ENCODE data around the gene PTPN20. TPM values are rescaled to one million over a fixed set of nuclear protein-coding genes. Genes with fewer than 3 reads are reported as not detected.
A peak's percentile ranks its signal among the peaks of the same experiment; 100 is the strongest.

The PTPN20 gene
- polyA plus RNA-seq, 2 of the 4 experiments (the other 2 are of a cell fraction), result 5.3 to 8.1 TPM

DNA sequence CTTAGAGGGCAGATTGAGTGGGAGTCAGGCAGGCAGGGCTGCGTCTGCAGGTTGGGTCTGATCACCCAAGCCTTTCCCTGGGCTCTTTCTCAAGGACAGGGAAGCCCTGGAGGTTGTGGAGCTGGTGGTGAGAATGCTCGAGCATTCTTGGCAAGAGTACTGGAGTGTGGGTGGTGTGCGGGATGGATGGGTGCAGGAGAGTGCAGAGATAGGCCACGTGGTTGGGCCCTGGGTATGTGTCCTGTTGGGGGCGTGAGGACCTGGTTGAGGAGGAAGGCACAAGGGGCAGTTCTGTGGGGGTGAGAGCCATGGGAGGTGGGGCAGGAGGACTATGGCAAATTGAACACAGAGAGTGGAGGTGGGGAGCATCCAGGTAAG lies 135.9 kb downstream of the PTPN20 start:
- Histone ChIP-seq H3K4me3 (no peak overlapping the region), H3K4me1 (no peaks in the 10 kb centered on the region), H3K27ac (no peak overlapping the region), H3K9me3 (no peaks in the 10 kb centered on the region), H3K4me2 (no peak overlapping the region)
- FAIRE-seq (no peak), ATAC-seq (peak in 1 of 2 experiments; percentile 31; a peak in 3 of 6 replicates), DNase-seq (ENCODE audit: low read depth in 1 of 2, low spot score in 1 of 2) (no peak)
- POLR2A ChIA-PET, result no interaction called here
- CTCF ChIA-PET, result interaction anchor here (0.6 to 11.8 kb wide), 28 partner anchors 9 to 309 kb away, joined by 3 to 213 read pairs (median 5); no protein-coding TSS in a partner anchor
- TF ChIP-seq, protein P1, sequence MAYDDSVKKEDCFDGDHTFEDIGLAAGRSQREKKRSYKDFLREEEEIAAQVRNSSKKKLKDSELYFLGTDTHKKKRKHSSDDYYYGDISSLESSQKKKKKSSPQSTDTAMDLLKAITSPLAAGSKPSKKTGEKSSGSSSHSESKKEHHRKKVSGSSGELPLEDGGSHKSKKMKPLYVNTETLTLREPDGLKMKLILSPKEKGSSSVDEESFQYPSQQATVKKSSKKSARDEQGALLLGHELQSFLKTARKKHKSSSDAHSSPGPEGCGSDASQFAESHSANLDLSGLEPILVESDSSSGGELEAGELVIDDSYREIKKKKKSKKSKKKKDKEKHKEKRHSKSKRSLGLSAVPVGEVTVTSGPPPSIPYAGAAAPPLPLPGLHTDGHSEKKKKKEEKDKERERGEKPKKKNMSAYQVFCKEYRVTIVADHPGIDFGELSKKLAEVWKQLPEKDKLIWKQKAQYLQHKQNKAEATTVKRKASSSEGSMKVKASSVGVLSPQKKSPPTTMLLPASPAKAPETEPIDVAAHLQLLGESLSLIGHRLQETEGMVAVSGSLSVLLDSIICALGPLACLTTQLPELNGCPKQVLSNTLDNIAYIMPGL (CRISPR knock-in tag; IDR thresholded peaks at IDR 0.05; ENCODE audit: borderline replicate concordance), result no peak
- TF ChIP-seq, protein P2, sequence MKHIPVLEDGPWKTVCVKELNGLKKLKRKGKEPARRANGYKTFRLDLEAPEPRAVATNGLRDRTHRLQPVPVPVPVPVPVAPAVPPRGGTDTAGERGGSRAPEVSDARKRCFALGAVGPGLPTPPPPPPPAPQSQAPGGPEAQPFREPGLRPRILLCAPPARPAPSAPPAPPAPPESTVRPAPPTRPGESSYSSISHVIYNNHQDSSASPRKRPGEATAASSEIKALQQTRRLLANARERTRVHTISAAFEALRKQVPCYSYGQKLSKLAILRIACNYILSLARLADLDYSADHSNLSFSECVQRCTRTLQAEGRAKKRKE (CRISPR knock-in tag; IDR thresholded peaks at IDR 0.05; ENCODE audit: low read depth), result no peak
- no peak for TF ChIP-seq ZSCAN20 (CRISPR knock-in tag; IDR thresholded peaks at IDR 0.05)
- TF ChIP-seq, protein P3, sequence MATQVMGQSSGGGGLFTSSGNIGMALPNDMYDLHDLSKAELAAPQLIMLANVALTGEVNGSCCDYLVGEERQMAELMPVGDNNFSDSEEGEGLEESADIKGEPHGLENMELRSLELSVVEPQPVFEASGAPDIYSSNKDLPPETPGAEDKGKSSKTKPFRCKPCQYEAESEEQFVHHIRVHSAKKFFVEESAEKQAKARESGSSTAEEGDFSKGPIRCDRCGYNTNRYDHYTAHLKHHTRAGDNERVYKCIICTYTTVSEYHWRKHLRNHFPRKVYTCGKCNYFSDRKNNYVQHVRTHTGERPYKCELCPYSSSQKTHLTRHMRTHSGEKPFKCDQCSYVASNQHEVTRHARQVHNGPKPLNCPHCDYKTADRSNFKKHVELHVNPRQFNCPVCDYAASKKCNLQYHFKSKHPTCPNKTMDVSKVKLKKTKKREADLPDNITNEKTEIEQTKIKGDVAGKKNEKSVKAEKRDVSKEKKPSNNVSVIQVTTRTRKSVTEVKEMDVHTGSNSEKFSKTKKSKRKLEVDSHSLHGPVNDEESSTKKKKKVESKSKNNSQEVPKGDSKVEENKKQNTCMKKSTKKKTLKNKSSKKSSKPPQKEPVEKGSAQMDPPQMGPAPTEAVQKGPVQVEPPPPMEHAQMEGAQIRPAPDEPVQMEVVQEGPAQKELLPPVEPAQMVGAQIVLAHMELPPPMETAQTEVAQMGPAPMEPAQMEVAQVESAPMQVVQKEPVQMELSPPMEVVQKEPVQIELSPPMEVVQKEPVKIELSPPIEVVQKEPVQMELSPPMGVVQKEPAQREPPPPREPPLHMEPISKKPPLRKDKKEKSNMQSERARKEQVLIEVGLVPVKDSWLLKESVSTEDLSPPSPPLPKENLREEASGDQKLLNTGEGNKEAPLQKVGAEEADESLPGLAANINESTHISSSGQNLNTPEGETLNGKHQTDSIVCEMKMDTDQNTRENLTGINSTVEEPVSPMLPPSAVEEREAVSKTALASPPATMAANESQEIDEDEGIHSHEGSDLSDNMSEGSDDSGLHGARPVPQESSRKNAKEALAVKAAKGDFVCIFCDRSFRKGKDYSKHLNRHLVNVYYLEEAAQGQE (IDR thresholded peaks at IDR 0.05), result no peak
- TF ChIP-seq FOSB (CRISPR knock-in tag; IDR thresholded peaks at IDR 0.05), result no peak
- TF ChIP-seq ZFP36 (IDR thresholded peaks at IDR 0.05; ENCODE audit: borderline replicate concordance, partially characterized antibody), result no peak
- TF ChIP-seq EHMT2 (IDR thresholded peaks at IDR 0.05; ENCODE audit: low read depth), result no peak
- TF ChIP-seq SREBF2 (IDR thresholded peaks at IDR 0.05), result no peak
- no peak for TF ChIP-seq EP300 (IDR thresholded peaks at IDR 0.05)
- TF ChIP-seq CHD2 (IDR thresholded peaks at IDR 0.05; ENCODE audit: low read length, partially characterized antibody), result no peak
- no peak for TF ChIP-seq POLR2AphosphoS2 (conservative IDR thresholded peaks at IDR 0.05; ENCODE audit: low read length)
- TF ChIP-seq, protein P4, sequence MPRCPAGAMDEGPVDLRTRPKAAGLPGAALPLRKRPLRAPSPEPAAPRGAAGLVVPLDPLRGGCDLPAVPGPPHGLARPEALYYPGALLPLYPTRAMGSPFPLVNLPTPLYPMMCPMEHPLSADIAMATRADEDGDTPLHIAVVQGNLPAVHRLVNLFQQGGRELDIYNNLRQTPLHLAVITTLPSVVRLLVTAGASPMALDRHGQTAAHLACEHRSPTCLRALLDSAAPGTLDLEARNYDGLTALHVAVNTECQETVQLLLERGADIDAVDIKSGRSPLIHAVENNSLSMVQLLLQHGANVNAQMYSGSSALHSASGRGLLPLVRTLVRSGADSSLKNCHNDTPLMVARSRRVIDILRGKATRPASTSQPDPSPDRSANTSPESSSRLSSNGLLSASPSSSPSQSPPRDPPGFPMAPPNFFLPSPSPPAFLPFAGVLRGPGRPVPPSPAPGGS (IDR thresholded peaks at IDR 0.05), result no peak
- TF ChIP-seq MAFK (IDR thresholded peaks at IDR 0.05; ENCODE audit: partially characterized antibody), result no peak
- TF ChIP-seq, protein P5, sequence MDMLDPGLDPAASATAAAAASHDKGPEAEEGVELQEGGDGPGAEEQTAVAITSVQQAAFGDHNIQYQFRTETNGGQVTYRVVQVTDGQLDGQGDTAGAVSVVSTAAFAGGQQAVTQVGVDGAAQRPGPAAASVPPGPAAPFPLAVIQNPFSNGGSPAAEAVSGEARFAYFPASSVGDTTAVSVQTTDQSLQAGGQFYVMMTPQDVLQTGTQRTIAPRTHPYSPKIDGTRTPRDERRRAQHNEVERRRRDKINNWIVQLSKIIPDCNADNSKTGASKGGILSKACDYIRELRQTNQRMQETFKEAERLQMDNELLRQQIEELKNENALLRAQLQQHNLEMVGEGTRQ (IDR thresholded peaks at IDR 0.05), result no peak
- no peak for TF ChIP-seq CBX8 (IDR thresholded peaks at IDR 0.05)
- 66% methylated on average over 5 of the region's 5 CpGs for WGBS (ENCODE audit: missing lambda C conversion rate)
